ENCODE data around the gene KIRREL3.

Gene KIRREL3

DNA sequence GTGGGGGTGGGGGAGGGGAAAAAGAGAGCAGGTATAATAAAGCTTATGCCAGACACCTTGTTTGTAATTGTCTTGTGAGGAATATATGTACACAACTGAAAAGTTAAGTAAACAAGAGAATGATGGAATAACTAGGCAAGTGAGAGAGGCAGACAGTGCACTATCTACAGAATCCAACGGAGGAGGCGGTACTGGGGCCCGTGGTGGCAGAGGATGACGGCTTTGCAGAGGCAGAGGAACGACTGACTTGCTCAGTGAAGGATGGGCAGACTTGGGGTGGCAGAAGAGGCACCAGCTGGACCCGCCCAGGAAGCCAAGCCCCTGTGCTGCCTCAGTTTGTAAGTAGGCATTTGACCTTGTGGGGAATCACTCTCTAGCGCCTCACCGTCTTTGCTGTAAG is 347.5 kb downstream of the KIRREL3 start:
- Histone ChIP-seq H3K9me3 (ENCODE audit: control insufficient read depth in 1 of 2, low read length in 2 of 2) (no peaks in the 10 kb centered on the region), H3K27ac (ENCODE audit: low read length) (no peak overlapping the region), H3K27me3 (ENCODE audit: low read depth, low read length) (no peaks in the 10 kb centered on the region)

GRCh38 chr11:126647735-126648134 is 352.8 kb downstream of the KIRREL3 start:
- no peaks in the 10 kb centered on the region for H3K9me3 ChIP-seq (ENCODE audit: control insufficient read depth in 1 of 2, low read length in 2 of 2)
- no peaks in the 10 kb centered on the region for H3K4me1 ChIP-seq (ENCODE audit: control insufficient read depth in 1 of 2, insufficient read depth in 2 of 2, low read length in 2 of 2)
- H3K4me3 ChIP-seq (ENCODE audit: low read depth in 1 of 2, low read length in 2 of 2) = no peak overlapping the region
- no peaks in the 10 kb centered on the region for H3K27me3 ChIP-seq (ENCODE audit: low read depth, low read length)
- no peak overlapping the region for H3K27ac ChIP-seq (ENCODE audit: low read length)
- H3K36me3 ChIP-seq (ENCODE audit: control insufficient read depth in 1 of 2, insufficient read depth in 2 of 2, low read length in 2 of 2) = no peaks in the 10 kb centered on the region

More for the DNA sequence above, 347.5 kb downstream of the KIRREL3 start:
- Histone ChIP-seq H3K4me1 (ENCODE audit: control insufficient read depth in 1 of 2, insufficient read depth in 2 of 2, low read length in 2 of 2) (no peaks in the 10 kb centered on the region), H3K4me3 (ENCODE audit: low read depth in 1 of 2, low read length in 2 of 2) (no peak overlapping the region), H3K36me3 (ENCODE audit: control insufficient read depth in 1 of 2, insufficient read depth in 2 of 2, low read length in 2 of 2) (no peaks in the 10 kb centered on the region)

- Histone ChIP-seq H3K9me3 (ENCODE audit: control insufficient read depth in 1 of 2, low read length in 2 of 2) (no peaks in the 10 kb centered on the region), H3K27ac (ENCODE audit: low read length) (no peak overlapping the region), H3K36me3 (ENCODE audit: control insufficient read depth in 1 of 2, insufficient read depth in 2 of 2, low read length in 2 of 2) (no peaks in the 10 kb centered on the region), H3K4me1 (ENCODE audit: control insufficient read depth in 1 of 2, insufficient read depth in 2 of 2, low read length in 2 of 2) (no peaks in the 10 kb centered on the region), H3K27me3 (ENCODE audit: low read depth, low read length) (no peaks in the 10 kb centered on the region), H3K4me3 (ENCODE audit: low read depth in 1 of 2, low read length in 2 of 2) (no peak overlapping the region)
Measured at GRCh38 chr11:126646701-126647557, 353.6 kb downstream of the KIRREL3 start.

DNA sequence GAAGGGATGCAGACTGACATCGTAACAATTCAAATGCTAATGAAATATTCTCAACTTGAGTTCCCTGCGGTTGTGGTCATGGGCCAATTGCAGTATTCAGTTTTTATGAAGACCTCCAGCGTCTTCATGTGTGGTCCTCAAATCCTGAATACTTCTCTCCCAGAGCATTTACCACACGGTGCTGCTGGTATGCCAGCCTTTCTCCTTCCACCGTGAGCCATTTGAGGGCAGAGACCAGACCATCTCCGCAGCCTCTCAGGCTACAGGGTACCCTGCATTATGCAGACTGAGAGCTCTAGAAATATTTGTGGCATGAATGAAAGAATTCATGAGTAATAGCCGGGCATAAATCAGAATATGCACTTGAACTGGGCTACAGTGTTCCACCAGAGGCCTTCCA is 355.4 kb downstream of the KIRREL3 start:
- Histone ChIP-seq H3K4me3 (ENCODE audit: low read depth in 1 of 2, low read length in 2 of 2) (no peak overlapping the region), H3K9me3 (ENCODE audit: control insufficient read depth in 1 of 2, low read length in 2 of 2) (no peaks in the 10 kb centered on the region), H3K36me3 (ENCODE audit: control insufficient read depth in 1 of 2, insufficient read depth in 2 of 2, low read length in 2 of 2) (no peaks in the 10 kb centered on the region), H3K27ac (ENCODE audit: low read length) (no peak overlapping the region), H3K4me1 (ENCODE audit: control insufficient read depth in 1 of 2, insufficient read depth in 2 of 2, low read length in 2 of 2) (no peaks in the 10 kb centered on the region), H3K27me3 (ENCODE audit: low read depth, low read length) (no peaks in the 10 kb centered on the region)

- Histone ChIP-seq H3K4me1 (ENCODE audit: control insufficient read depth in 1 of 2, insufficient read depth in 2 of 2, low read length in 2 of 2) (no peaks in the 10 kb centered on the region), H3K36me3 (ENCODE audit: control insufficient read depth in 1 of 2, insufficient read depth in 2 of 2, low read length in 2 of 2) (no peaks in the 10 kb centered on the region), H3K4me3 (ENCODE audit: low read depth in 1 of 2, low read length in 2 of 2) (no peak overlapping the region), H3K9me3 (ENCODE audit: control insufficient read depth in 1 of 2, low read length in 2 of 2) (no peaks in the 10 kb centered on the region), H3K27me3 (ENCODE audit: low read depth, low read length) (no peaks in the 10 kb centered on the region), H3K27ac (ENCODE audit: low read length) (no peak overlapping the region)
Measured at GRCh38 chr11:126640186-126640585, 360.4 kb downstream of the KIRREL3 start.

DNA sequence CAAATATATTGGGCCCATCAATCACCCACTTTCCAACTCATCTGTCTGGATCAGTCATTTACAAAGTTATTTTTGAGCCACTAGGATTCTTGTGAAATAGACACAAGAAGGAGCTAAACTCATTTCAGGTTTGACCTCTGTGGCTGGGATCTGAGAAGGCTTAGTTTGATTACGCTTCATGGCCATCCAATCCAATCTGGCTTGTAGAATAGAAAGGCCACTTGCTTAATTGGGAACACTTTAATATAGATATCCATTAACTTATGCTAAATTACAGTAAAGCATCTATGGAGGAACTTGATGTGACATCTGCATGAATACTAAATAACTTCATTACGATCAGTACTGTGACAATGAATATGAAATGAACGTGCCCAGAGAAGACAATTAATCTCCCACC is 360.9 kb downstream of the KIRREL3 start:
- no peak overlapping the region for H3K27ac ChIP-seq (ENCODE audit: low read length)
- H3K36me3 ChIP-seq (ENCODE audit: control insufficient read depth in 1 of 2, insufficient read depth in 2 of 2, low read length in 2 of 2) = no peaks in the 10 kb centered on the region
- H3K4me1 ChIP-seq (ENCODE audit: control insufficient read depth in 1 of 2, insufficient read depth in 2 of 2, low read length in 2 of 2) = no peaks in the 10 kb centered on the region
- H3K4me3 ChIP-seq (ENCODE audit: low read depth in 1 of 2, low read length in 2 of 2) = no peak overlapping the region
- H3K9me3 ChIP-seq (ENCODE audit: control insufficient read depth in 1 of 2, low read length in 2 of 2) = no peaks in the 10 kb centered on the region
- H3K27me3 ChIP-seq (ENCODE audit: low read depth, low read length) = no peaks in the 10 kb centered on the region

DNA sequence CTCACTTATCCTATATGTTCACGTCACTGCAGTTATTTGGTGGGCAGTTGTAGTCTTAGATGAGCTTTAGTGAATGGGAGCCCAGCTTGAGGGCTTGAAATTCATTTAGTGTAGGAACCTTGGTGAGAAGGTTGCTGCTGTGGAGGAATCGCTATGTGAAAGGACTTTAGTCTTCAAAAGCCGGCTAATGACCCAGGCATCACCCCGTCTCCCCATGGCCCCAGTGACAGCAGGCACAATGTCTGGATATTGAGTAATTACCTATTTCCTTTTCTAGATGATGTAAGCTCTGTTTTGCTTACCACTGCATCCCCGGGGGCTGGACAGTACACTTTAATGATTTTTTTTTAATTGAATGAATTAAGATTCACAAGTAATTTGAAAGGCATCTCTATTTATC is 361.9 kb downstream of the KIRREL3 start:
- Histone ChIP-seq H3K9me3 (ENCODE audit: control insufficient read depth in 1 of 2, low read length in 2 of 2) (no peaks in the 10 kb centered on the region), H3K4me1 (ENCODE audit: control insufficient read depth in 1 of 2, insufficient read depth in 2 of 2, low read length in 2 of 2) (no peaks in the 10 kb centered on the region), H3K27me3 (ENCODE audit: low read depth, low read length) (no peaks in the 10 kb centered on the region), H3K27ac (ENCODE audit: low read length) (no peak overlapping the region), H3K36me3 (ENCODE audit: control insufficient read depth in 1 of 2, insufficient read depth in 2 of 2, low read length in 2 of 2) (no peaks in the 10 kb centered on the region), H3K4me3 (ENCODE audit: low read depth in 1 of 2, low read length in 2 of 2) (no peak overlapping the region)

- Histone ChIP-seq H3K9me3 (ENCODE audit: control insufficient read depth in 1 of 2, low read length in 2 of 2) (no peaks in the 10 kb centered on the region), H3K27ac (ENCODE audit: low read length) (no peak overlapping the region), H3K27me3 (ENCODE audit: low read depth, low read length) (no peaks in the 10 kb centered on the region), H3K36me3 (ENCODE audit: control insufficient read depth in 1 of 2, insufficient read depth in 2 of 2, low read length in 2 of 2) (no peaks in the 10 kb centered on the region), H3K4me3 (ENCODE audit: low read depth in 1 of 2, low read length in 2 of 2) (no peak overlapping the region), H3K4me1 (ENCODE audit: control insufficient read depth in 1 of 2, insufficient read depth in 2 of 2, low read length in 2 of 2) (no peaks in the 10 kb centered on the region)
Measured at GRCh38 chr11:126637795-126638175, 362.8 kb downstream of the KIRREL3 start.

DNA sequence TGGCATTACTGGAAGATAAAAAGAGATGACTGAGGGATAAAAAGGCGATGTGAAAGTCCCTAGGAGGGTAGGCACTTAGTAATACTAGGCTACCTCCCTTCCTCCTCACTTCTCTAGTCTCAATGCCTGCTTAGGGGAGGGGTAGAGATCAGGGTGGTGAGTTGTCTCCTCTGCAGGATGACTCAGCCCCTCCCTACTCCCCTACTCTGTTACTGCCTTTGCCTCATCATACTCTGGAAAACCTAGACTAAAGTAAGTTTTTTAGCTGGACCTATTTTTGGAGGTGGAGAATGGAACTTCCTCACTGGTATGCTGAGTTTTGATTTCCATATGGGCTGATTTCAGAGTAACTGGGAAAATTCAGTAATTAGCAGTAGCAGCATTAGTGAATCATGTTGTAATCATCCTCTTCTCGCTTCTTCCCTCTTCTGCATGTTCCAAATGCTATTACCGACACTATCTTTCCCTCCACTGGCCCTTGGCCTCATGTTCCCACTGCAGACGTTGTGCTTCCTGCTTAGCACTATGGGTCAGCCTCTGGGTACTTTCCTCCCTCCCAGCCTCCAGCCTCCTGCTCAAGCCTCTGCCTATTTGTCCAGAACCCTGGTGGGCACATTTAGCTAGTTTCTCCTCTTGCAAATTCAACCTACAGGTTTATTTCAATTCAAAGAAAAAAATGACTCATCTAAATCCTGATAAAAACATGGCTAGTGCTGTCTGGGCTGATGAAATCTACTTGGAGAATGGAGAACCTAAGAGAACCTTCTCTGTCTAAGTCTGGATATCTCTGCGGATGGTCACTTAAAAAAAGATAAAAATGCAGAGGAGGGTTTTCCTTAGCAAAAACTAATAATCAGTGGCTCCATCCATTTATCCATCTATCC is 363.4 kb downstream of the KIRREL3 start:
- Histone ChIP-seq H3K4me3 (ENCODE audit: low read depth in 1 of 2, low read length in 2 of 2) (no peak overlapping the region), H3K9me3 (ENCODE audit: control insufficient read depth in 1 of 2, low read length in 2 of 2) (no peaks in the 10 kb centered on the region), H3K27ac (ENCODE audit: low read length) (no peak overlapping the region), H3K27me3 (ENCODE audit: low read depth, low read length) (no peaks in the 10 kb centered on the region), H3K36me3 (ENCODE audit: control insufficient read depth in 1 of 2, insufficient read depth in 2 of 2, low read length in 2 of 2) (no peaks in the 10 kb centered on the region), H3K4me1 (ENCODE audit: control insufficient read depth in 1 of 2, insufficient read depth in 2 of 2, low read length in 2 of 2) (no peaks in the 10 kb centered on the region)

- no peak overlapping the region for H3K4me3 ChIP-seq (ENCODE audit: low read depth in 1 of 2, low read length in 2 of 2)
- H3K4me1 ChIP-seq (ENCODE audit: control insufficient read depth in 1 of 2, insufficient read depth in 2 of 2, low read length in 2 of 2) = no peaks in the 10 kb centered on the region
- H3K27me3 ChIP-seq (ENCODE audit: low read depth, low read length) = no peaks in the 10 kb centered on the region
- H3K36me3 ChIP-seq (ENCODE audit: control insufficient read depth in 1 of 2, insufficient read depth in 2 of 2, low read length in 2 of 2) = no peaks in the 10 kb centered on the region
- H3K27ac ChIP-seq (ENCODE audit: low read length) = no peak overlapping the region
- H3K9me3 ChIP-seq (ENCODE audit: control insufficient read depth in 1 of 2, low read length in 2 of 2) = no peaks in the 10 kb centered on the region
Measured at GRCh38 chr11:126635511-126635910, 365.1 kb downstream of the KIRREL3 start.

- H3K4me1 ChIP-seq (ENCODE audit: control insufficient read depth in 1 of 2, insufficient read depth in 2 of 2, low read length in 2 of 2) = no peaks in the 10 kb centered on the region
- H3K9me3 ChIP-seq (ENCODE audit: control insufficient read depth in 1 of 2, low read length in 2 of 2) = no peaks in the 10 kb centered on the region
- no peak overlapping the region for H3K4me3 ChIP-seq (ENCODE audit: low read depth in 1 of 2, low read length in 2 of 2)
- no peaks in the 10 kb centered on the region for H3K27me3 ChIP-seq (ENCODE audit: low read depth, low read length)
- H3K36me3 ChIP-seq (ENCODE audit: control insufficient read depth in 1 of 2, insufficient read depth in 2 of 2, low read length in 2 of 2) = no peaks in the 10 kb centered on the region
- no peak overlapping the region for H3K27ac ChIP-seq (ENCODE audit: low read length)
Measured at GRCh38 chr11:126634963-126635362, 365.6 kb downstream of the KIRREL3 start.

All from muscle layer of duodenum (tissue), 2 donors.